ENCODE data around the gene SUGCT. TPM values are rescaled to one million over a fixed set of nuclear protein-coding genes. Genes with fewer than 3 reads are reported as not detected.

Gene SUGCT
- total and polyA plus RNA-seq, 4 donors: 37.9 to 152 (median 53.2) TPM

GRCh38 chr7:40544221-40544723, 409.5 kb downstream of the SUGCT start:
- Histone ChIP-seq H3K4me1 (ENCODE audit: control insufficient read depth in 1 of 2, insufficient read depth in 2 of 2, low read length in 2 of 2) (peaks cover 1 to 5% of the 10 kb centered on the region in 2 donors), H3K27me3 (ENCODE audit: control insufficient read depth in 1 of 2, insufficient read depth in 2 of 2, low read length in 1 of 2) (no peaks in the 10 kb centered on the region), H3K27ac (ENCODE audit: low read depth in 1 of 2, low read length in 2 of 2) (peak overlapping the region in 1 of 2 donors; percentile 75), H3K36me3 (ENCODE audit: control insufficient read depth in 1 of 2, insufficient read depth in 2 of 2, low read length in 1 of 2) (no peaks in the 10 kb centered on the region), H3K4me3 (ENCODE audit: low read length in 2 of 2) (no peak overlapping the region), H3K9me3 (ENCODE audit: control insufficient read depth, low read length) (no peaks in the 10 kb centered on the region)
- intact Hi-C loops (cut with DNase I): no loop called here
- ATAC-seq (ENCODE audit: low FRiP score) (peak; percentile 28), DNase-seq (no peak)
- WGBS, 2 donors: 24 to 28% methylated on average over 6 of the region's 6 CpGs

- Histone ChIP-seq H3K9me3 (ENCODE audit: control insufficient read depth, low read length) (no peaks in the 10 kb centered on the region), H3K36me3 (ENCODE audit: control insufficient read depth in 1 of 2, insufficient read depth in 2 of 2, low read length in 1 of 2) (no peaks in the 10 kb centered on the region), H3K4me3 (ENCODE audit: low read length in 2 of 2) (no peak overlapping the region), H3K27ac (ENCODE audit: low read depth in 1 of 2, low read length in 2 of 2) (peak overlapping the region; percentile 37 to 57), H3K4me1 (ENCODE audit: control insufficient read depth in 1 of 2, insufficient read depth in 2 of 2, low read length in 2 of 2) (peaks cover 0 to 5% of the 10 kb centered on the region in 2 donors), H3K27me3 (ENCODE audit: control insufficient read depth in 1 of 2, insufficient read depth in 2 of 2, low read length in 1 of 2) (no peaks in the 10 kb centered on the region)
- 20 to 25% methylated on average over 1 of the region's 1 CpG for WGBS, 2 donors
- ATAC-seq (ENCODE audit: low FRiP score): no peak
- intact Hi-C loops (cut with DNase I): no loop called here
- no peak for DNase-seq
Observed at GRCh38 chr7:40544871-40545303, 410.1 kb downstream of the SUGCT start.

- DNase-seq (no peak), ATAC-seq (ENCODE audit: low FRiP score) (no peak)
- Histone ChIP-seq H3K27me3 (ENCODE audit: control insufficient read depth in 1 of 2, insufficient read depth in 2 of 2, low read length in 1 of 2) (no peaks in the 10 kb centered on the region), H3K36me3 (ENCODE audit: control insufficient read depth in 1 of 2, insufficient read depth in 2 of 2, low read length in 1 of 2) (no peaks in the 10 kb centered on the region), H3K9me3 (ENCODE audit: control insufficient read depth, low read length) (no peaks in the 10 kb centered on the region), H3K4me1 (ENCODE audit: control insufficient read depth in 1 of 2, insufficient read depth in 2 of 2, low read length in 2 of 2) (peaks cover 2 to 5% of the 10 kb centered on the region in 2 donors), H3K27ac (ENCODE audit: low read depth in 1 of 2, low read length in 2 of 2) (no peak overlapping the region), H3K4me3 (ENCODE audit: low read length in 2 of 2) (no peak overlapping the region)
- intact Hi-C loops (cut with DNase I): no loop called here
Observed at GRCh38 chr7:40545739-40546138, 410.9 kb downstream of the SUGCT start.

GRCh38 chr7:40546616-40547501, 412.1 kb downstream of the SUGCT start:
- no peak overlapping the region for H3K4me3 ChIP-seq (ENCODE audit: low read length in 2 of 2)
- H3K36me3 ChIP-seq (ENCODE audit: control insufficient read depth in 1 of 2, insufficient read depth in 2 of 2, low read length in 1 of 2): no peaks in the 10 kb centered on the region
- WGBS, 2 donors: 91 to 93% methylated on average over 6 of the region's 6 CpGs
- no peaks in the 10 kb centered on the region for H3K9me3 ChIP-seq (ENCODE audit: control insufficient read depth, low read length)
- H3K27ac ChIP-seq (ENCODE audit: low read depth in 1 of 2, low read length in 2 of 2): peak overlapping the region in 1 of 2 donors; percentile 48
- no peaks in the 10 kb centered on the region for H3K27me3 ChIP-seq (ENCODE audit: control insufficient read depth in 1 of 2, insufficient read depth in 2 of 2, low read length in 1 of 2)
- ATAC-seq (ENCODE audit: low FRiP score) (no peak), DNase-seq (no peak)
- intact Hi-C loops (cut with DNase I): no loop called here
- H3K4me1 ChIP-seq (ENCODE audit: control insufficient read depth in 1 of 2, insufficient read depth in 2 of 2, low read length in 2 of 2): peaks cover 2 to 5% of the 10 kb centered on the region in 2 donors

- 92 to 99% methylated on average over 2 of the region's 2 CpGs for WGBS, 2 donors
- H3K27ac ChIP-seq (ENCODE audit: low read depth in 1 of 2, low read length in 2 of 2): no peak overlapping the region
- H3K36me3 ChIP-seq (ENCODE audit: control insufficient read depth in 1 of 2, insufficient read depth in 2 of 2, low read length in 1 of 2): no peaks in the 10 kb centered on the region
- no peaks in the 10 kb centered on the region for H3K27me3 ChIP-seq (ENCODE audit: control insufficient read depth in 1 of 2, insufficient read depth in 2 of 2, low read length in 1 of 2)
- H3K4me1 ChIP-seq (ENCODE audit: control insufficient read depth in 1 of 2, insufficient read depth in 2 of 2, low read length in 2 of 2): peaks cover 2 to 5% of the 10 kb centered on the region in 2 donors
- H3K9me3 ChIP-seq (ENCODE audit: control insufficient read depth, low read length): no peaks in the 10 kb centered on the region
- intact Hi-C loops (cut with DNase I): no loop called here
- no peak overlapping the region for H3K4me3 ChIP-seq (ENCODE audit: low read length in 2 of 2)
- DNase-seq (no peak), ATAC-seq (ENCODE audit: low FRiP score) (no peak)
Observed at GRCh38 chr7:40549372-40550039, 414.7 kb downstream of the SUGCT start.

GRCh38 chr7:40551685-40552576, 417.1 kb downstream of the SUGCT start:
- WGBS, 2 donors: 77 to 84% methylated on average over 8 of the region's 8 CpGs
- H3K36me3 ChIP-seq (ENCODE audit: control insufficient read depth in 1 of 2, insufficient read depth in 2 of 2, low read length in 1 of 2): no peaks in the 10 kb centered on the region

GRCh38 chr7:40560672-40561071, 425.9 kb downstream of the SUGCT start:
- WGBS, 2 donors: 95 to 100% methylated on average over 1 of the region's 1 CpG
- Histone ChIP-seq H3K27ac (ENCODE audit: low read depth in 1 of 2, low read length in 2 of 2) (no peak overlapping the region), H3K36me3 (ENCODE audit: control insufficient read depth in 1 of 2, insufficient read depth in 2 of 2, low read length in 1 of 2) (no peaks in the 10 kb centered on the region), H3K4me1 (ENCODE audit: control insufficient read depth in 1 of 2, insufficient read depth in 2 of 2, low read length in 2 of 2) (peaks cover 4% of the 10 kb centered on the region in 2 donors), H3K9me3 (ENCODE audit: control insufficient read depth, low read length) (no peaks in the 10 kb centered on the region), H3K27me3 (ENCODE audit: control insufficient read depth in 1 of 2, insufficient read depth in 2 of 2, low read length in 1 of 2) (no peaks in the 10 kb centered on the region), H3K4me3 (ENCODE audit: low read length in 2 of 2) (no peak overlapping the region)
- DNase-seq: no peak
- intact Hi-C loops (cut with DNase I): no loop called here
- no peak for ATAC-seq (ENCODE audit: low FRiP score)

More at GRCh38 chr7:40551685-40552576, 417.1 kb downstream of the SUGCT start:
- intact Hi-C loops (cut with DNase I): no loop called here
- no peak for ATAC-seq (ENCODE audit: low FRiP score)
- Histone ChIP-seq H3K27me3 (ENCODE audit: control insufficient read depth in 1 of 2, insufficient read depth in 2 of 2, low read length in 1 of 2) (no peaks in the 10 kb centered on the region), H3K27ac (ENCODE audit: low read depth in 1 of 2, low read length in 2 of 2) (no peak overlapping the region), H3K4me1 (ENCODE audit: control insufficient read depth in 1 of 2, insufficient read depth in 2 of 2, low read length in 2 of 2) (peaks cover 3 to 4% of the 10 kb centered on the region in 2 donors), H3K4me3 (ENCODE audit: low read length in 2 of 2) (no peak overlapping the region), H3K9me3 (ENCODE audit: control insufficient read depth, low read length) (no peaks in the 10 kb centered on the region)
- peak in 1 of 2 donors; percentile 57 for DNase-seq

- intact Hi-C loops (cut with DNase I): no loop called here
- WGBS, 2 donors: 32 to 36% methylated on average over 5 of the region's 5 CpGs
- no peak overlapping the region for H3K27ac ChIP-seq (ENCODE audit: low read depth in 1 of 2, low read length in 2 of 2)
Observed at GRCh38 chr7:40566879-40567278, 432.1 kb downstream of the SUGCT start.

More at GRCh38 chr7:40566879-40567278, 432.1 kb downstream of the SUGCT start:
- Histone ChIP-seq H3K9me3 (ENCODE audit: control insufficient read depth, low read length) (no peaks in the 10 kb centered on the region), H3K36me3 (ENCODE audit: control insufficient read depth in 1 of 2, insufficient read depth in 2 of 2, low read length in 1 of 2) (no peaks in the 10 kb centered on the region), H3K4me3 (ENCODE audit: low read length in 2 of 2) (no peak overlapping the region), H3K4me1 (ENCODE audit: control insufficient read depth in 1 of 2, insufficient read depth in 2 of 2, low read length in 2 of 2) (peaks cover 4 to 8% of the 10 kb centered on the region in 2 donors), H3K27me3 (ENCODE audit: control insufficient read depth in 1 of 2, insufficient read depth in 2 of 2, low read length in 1 of 2) (no peaks in the 10 kb centered on the region)
- DNase-seq: no peak
- no peak for ATAC-seq (ENCODE audit: low FRiP score)
